ENCODE measurements around the gene TMTC2.

DNA sequence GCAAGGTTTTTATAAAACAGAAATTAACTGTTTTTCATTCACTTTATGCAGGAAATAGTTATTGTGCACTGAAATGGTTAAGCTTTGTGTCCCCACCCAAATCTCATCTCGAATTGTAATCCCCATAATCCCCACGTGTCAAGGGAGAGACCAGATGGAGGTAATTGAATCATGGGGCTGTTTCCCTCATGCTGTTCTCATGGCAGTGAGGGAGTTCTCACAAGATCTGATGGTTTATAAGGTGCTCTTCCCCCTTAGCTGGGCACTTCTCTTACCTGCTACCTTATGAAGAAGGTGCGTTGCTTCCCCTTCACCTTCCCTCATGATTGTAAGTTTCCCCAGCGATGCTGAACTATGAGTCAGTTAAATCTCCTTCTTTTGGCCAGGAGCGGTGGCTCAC lies 123.9 kb downstream of the TMTC2 start:
- TF ChIP-seq POLR2A (IDR thresholded peaks at IDR 0.05) = no peak
- TF ChIP-seq, protein P1, sequence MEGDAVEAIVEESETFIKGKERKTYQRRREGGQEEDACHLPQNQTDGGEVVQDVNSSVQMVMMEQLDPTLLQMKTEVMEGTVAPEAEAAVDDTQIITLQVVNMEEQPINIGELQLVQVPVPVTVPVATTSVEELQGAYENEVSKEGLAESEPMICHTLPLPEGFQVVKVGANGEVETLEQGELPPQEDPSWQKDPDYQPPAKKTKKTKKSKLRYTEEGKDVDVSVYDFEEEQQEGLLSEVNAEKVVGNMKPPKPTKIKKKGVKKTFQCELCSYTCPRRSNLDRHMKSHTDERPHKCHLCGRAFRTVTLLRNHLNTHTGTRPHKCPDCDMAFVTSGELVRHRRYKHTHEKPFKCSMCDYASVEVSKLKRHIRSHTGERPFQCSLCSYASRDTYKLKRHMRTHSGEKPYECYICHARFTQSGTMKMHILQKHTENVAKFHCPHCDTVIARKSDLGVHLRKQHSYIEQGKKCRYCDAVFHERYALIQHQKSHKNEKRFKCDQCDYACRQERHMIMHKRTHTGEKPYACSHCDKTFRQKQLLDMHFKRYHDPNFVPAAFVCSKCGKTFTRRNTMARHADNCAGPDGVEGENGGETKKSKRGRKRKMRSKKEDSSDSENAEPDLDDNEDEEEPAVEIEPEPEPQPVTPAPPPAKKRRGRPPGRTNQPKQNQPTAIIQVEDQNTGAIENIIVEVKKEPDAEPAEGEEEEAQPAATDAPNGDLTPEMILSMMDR (IDR thresholded peaks at IDR 0.05) = no peak
